Measurements from ENCODE around the gene UCP3. TPM values are rescaled to one million over a fixed set of nuclear protein-coding genes. Genes with fewer than 3 reads are reported as not detected.

Gene UCP3
- total RNA-seq, 1 experiment from 2014 or later: not detected

GRCh38 chr11:73956876-73957653, 51.8 kb downstream of the UCP3 start:
- DNase-seq (ENCODE audit: low spot score): no peak

DNA sequence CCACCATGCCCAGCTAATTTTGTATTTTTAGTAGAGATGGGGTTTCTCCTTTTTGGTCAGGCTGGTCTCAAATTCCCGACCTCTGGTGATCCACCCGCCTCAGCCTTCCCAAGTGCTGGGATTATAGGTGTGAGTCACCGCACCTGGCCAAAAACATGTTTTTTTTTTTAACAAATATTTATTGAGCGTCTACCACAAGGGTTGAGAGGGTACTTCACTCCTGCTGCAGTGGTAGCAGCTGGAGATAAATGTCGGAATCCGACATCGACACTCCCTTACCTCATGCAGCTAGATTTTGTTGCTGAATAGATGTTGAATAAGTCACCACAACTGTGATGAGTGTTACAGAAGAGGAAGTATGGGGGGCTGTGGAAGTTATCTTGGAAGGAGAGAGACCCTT, 57.1 kb downstream of the UCP3 start:
- DNase-seq (ENCODE audit: low spot score): no peak

- DNase-seq (ENCODE audit: low spot score): peak; percentile 41
These were observed 57.8 kb downstream of the UCP3 start, which contains the start of gene DNAJB13 for GRCh38 chr11:73950869-73951710. DNAJB13 (plus strand) TSS chr11:73951026; CDS start chr11:73951070, 44 bp downstream.

Other genes starting within 250 kb of the UCP3 start
- gene RAB6A, start 248.0 kb downstream of the UCP3 start, total RNA-seq (2014; rRNA removed; shearing (Covaris generic)): 31.6 and 47.8 TPM in 2 replicates
- 46.7 and 167 TPM in 2 replicates for gene MRPL48, start 221.2 kb downstream of the UCP3 start, total RNA-seq (2014; rRNA removed; shearing (Covaris generic))
- gene COA4, start 132.2 kb downstream of the UCP3 start, total RNA-seq (2014; rRNA removed; shearing (Covaris generic)): 90.4 and 139 TPM in 2 replicates
- gene PAAF1, start 132.1 kb downstream of the UCP3 start, total RNA-seq (2014; rRNA removed; shearing (Covaris generic)): 13.0 TPM in 2 replicates
- not detected in 2 replicates for gene DNAJB13, start 58.1 kb downstream of the UCP3 start, total RNA-seq (2014; rRNA removed; shearing (Covaris generic))
- gene UCP2, start 26.2 kb downstream of the UCP3 start, total RNA-seq (2014; rRNA removed; shearing (Covaris generic)): 0.35 and 3.7 TPM in 2 replicates
- 8.4 and 17.7 TPM in 2 replicates for gene C2CD3, start 161.9 kb upstream of the UCP3 start, total RNA-seq (2014; rRNA removed; shearing (Covaris generic))
- gene PPME1, start 162.2 kb upstream of the UCP3 start, total RNA-seq (2014; rRNA removed; shearing (Covaris generic)): 33.1 and 33.5 TPM in 2 replicates